GM21447 (cell line): ENCODE measurements around the gene F12.

ENCODE experiments used
- ATAC-seq: cut with Tn5 transposase; IDR thresholded peaks from one replicate; pipeline ENCODE4 v1.9.1; 2021; ENCODE audit not compliant: unreplicated experiment

F12 gene

GRCh38 chr5:177447066-177447610 lies 37.8 kb upstream of the F12 start:
- ATAC-seq = peak; percentile 38

- peak; percentile 45 for ATAC-seq
These were observed 37.1 kb upstream of the F12 start, which contains the start of gene PRR7 for GRCh38 chr5:177446200-177447065. TSS of gene PRR7 (plus strand) at chr5:177446814. CDS start at chr5:177455068, 8,254 bp downstream.

- ATAC-seq = no peak
These were observed 36.5 kb upstream of the F12 start for GRCh38 chr5:177445917-177446199.

GRCh38 chr5:177445052-177445916 lies 35.9 kb upstream of the F12 start:
- ATAC-seq = no peak

GRCh38 chr5:177444106-177445051 lies 35.0 kb upstream of the F12 start:
- no peak for ATAC-seq

GRCh38 chr5:177443144-177443983 lies 34.0 kb upstream of the F12 start:
- no peak for ATAC-seq

- ATAC-seq = no peak
These were observed 32.9 kb upstream of the F12 start for GRCh38 chr5:177442066-177442826.

- ATAC-seq = no peak
These were observed 31.8 kb upstream of the F12 start for GRCh38 chr5:177440990-177441780.

- ATAC-seq = no peak
These were observed 31.0 kb upstream of the F12 start for GRCh38 chr5:177440211-177440989.

- ATAC-seq = no peak
These were observed 30.2 kb upstream of the F12 start for GRCh38 chr5:177439518-177440053.

GRCh38 chr5:177438468-177438867 lies 29.1 kb upstream of the F12 start:
- ATAC-seq = no peak

- no peak for ATAC-seq
These were observed 28.3 kb upstream of the F12 start for GRCh38 chr5:177437623-177438022.

- no peak for ATAC-seq
These were observed 26.6 kb upstream of the F12 start for GRCh38 chr5:177435847-177436536.

- ATAC-seq = no peak
These were observed 25.8 kb upstream of the F12 start for GRCh38 chr5:177434942-177435738.

- ATAC-seq = no peak
These were observed 25.1 kb upstream of the F12 start for GRCh38 chr5:177434437-177434836.
